Stimulated activated CD8-positive, alpha-beta memory T cell treated with anti-CD3 and anti-CD28 coated beads, Interleukin-2, amount 100 ng/mL, for 48 hours (primary cell): Measurements from ENCODE around the gene MEDAG.

ENCODE experiments used
- DNase-seq, 2 donors: peaks; one replicate each; pipeline ENCODE4 v3.0.0-alpha.2; 2020; ENCODE audit warnings: low read depth in 2 of 2

Gene MEDAG

DNA sequence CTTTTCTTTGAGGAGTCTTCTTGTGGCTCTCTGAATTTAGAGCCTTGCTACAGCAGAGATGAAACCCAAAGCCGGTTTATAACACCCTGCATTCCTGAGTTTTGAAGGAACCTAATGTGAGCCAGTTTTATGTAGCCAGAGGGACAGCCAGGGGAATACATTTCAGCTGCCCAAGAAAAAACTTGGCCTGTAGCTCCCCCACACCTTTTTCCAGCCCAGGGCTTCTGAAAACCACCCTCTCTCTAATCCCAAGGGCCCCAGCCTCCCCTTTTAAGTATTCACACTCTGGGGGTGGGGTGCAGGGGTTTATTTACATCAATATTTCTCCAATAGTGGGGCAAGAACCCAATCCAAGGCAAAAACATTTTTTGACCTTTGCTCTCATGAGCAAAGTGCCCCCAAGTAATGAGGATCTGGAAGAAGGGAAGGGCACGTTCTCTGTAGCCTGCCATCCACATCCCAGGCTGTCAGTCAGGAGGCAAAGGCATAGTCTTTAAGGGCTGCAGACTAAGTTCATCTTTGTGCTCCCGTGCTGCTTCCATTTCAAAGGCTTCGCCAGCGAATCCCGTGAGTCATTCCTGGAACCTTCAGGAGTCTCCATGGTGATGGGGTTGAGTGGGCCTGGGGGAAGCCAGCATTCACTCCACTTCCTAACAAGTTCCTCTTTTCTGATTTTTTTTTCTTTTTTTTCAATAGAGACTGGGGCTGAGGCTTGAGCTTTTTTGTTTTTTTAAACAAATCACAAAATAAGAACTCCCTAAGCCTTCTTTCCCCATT, 33.2 kb upstream of the MEDAG start:
- no peak for DNase-seq

GRCh38 chr13:30873499-30873898, 32.6 kb upstream of the MEDAG start:
- no peak for DNase-seq

DNA sequence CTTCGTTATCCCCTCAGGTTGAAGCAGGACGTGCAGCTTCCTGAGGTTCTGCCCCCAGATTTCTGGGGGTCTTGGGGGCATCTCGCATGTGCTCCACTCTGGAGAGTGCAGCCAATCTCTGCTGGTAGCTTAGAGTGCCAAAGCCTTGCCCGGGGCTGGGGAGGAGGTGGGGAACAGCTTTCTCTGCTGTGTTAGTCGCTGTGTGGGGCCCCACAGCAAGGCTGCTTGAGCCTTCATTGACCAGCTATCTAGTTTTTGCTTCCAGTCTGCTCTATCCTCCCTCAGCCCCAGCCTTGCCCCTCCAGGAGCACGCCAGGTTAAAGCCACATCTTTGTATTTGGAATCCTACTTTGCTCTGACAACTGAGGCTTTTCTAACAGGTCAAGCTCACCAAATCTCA, 32.0 kb upstream of the MEDAG start:
- DNase-seq = no peak

GRCh38 chr13:30874561-30874960, 31.5 kb upstream of the MEDAG start:
- no peak for DNase-seq

- DNase-seq = no peak
These were observed 28.7 kb upstream of the MEDAG start for GRCh38 chr13:30877335-30877734.

- DNase-seq = no peak
These were observed 25.8 kb upstream of the MEDAG start for GRCh38 chr13:30880151-30880855.

DNA sequence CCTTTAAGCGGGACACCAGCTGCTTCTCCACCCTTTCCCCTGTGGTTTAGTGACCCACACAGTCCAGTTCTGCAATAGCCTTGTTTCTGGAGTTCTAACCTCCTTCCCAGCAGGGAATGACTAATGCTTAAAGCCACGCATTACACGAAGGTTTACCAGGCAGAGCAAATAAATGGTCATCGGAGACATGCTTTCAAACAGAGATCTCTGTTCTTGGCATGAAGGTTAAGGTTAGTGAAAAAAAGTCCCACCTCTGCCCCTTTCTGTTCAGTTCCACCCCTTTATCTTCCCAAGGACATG, 25.3 kb upstream of the MEDAG start:
- no peak for DNase-seq

DNA sequence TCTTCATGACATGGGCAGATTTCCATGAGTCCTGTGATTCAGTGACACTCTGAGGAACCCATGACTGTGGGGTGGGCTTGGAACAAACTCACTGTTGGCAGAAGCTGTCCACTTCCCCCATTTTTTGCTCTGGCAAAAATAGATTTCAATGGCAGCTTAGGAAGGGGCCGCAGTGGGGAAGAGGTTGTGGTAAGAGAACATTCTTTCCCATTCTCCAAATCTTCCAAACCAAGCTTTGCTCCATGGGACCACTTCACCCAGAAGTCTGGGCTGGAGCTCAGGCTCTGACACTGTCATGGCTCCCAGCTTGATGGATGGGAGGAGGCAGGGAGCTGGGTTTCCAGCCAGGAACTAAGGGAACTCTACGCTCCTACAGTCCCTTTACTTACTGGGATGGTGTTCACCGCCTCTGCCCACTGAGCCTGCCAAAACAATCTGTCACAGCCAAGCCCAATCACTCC, 24.9 kb upstream of the MEDAG start:
- DNase-seq = no peak

DNA sequence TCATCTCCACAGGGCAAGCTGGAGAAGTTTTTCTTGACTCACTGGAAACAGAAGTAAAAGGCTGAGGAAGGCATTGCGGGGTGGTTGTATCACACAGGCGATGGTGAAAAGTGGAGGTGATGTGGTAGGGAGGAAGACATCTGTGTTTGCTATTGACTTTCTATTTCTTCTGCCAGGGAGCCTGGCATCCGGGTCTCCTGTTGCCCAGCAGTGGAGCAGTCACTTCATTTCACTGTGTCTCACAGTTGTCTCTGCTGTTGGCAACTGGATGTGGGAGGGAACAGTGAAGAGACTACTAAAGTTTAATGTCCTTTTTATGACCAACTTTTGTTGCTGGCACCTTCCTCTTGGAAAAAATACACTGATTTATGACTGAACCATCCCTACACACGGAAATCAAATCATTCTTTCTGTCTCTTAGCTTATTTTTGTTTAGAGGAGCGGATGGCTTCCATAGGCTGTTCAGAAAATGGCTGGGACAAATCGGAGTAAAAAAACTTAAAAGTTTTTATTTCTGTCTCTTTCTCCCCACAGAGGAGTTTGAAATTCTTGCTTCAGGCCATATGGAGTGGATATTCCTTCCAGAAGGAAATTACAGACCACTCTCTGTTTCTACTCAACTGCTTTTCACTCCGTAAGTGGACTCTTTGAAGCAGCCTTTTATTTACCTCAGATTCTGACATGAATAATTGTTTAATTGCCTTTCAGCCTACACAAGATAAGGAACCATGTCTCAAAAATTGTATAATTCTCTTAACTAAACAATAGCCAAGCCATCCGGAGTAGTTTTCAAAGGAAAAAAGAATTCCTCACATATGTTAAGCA, 23.8 kb upstream of the MEDAG start:
- no peak for DNase-seq

DNA sequence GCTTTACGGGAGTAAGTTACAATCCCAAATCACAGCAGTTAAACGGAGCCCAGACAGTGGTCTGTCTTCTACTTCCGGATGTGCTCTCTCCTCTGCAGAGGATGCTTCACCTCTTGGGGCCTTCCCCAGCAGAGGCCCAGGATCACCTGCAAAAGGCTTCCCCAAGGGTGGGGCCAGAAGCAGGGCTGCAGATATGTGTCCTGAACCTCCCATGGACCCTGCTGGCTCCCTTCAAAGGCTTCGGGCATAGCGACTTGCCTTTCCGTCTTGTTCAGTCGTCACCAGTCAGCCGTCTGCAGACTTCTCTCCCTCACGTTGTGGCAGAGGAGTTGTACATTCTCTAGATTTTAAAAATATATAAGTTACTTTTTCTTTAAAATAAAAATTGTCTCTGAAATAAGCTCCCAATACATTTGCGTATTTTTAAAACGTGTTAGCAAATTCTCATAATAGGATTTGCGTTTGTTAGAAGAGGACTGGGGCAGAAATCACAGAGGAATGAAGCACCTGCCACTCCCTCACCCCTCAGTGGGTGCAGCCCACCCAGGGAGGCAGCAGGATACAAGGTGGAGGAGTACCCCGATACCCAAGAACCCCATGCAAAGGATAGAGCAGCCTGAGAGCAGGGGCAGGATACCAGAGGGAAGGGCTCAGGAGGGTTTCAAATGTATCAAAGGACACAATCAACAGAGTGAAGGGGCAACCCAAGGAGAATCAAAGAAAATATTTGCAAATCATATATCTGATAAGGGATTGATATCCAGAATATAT, 22.9 kb upstream of the MEDAG start:
- DNase-seq = no peak

DNA sequence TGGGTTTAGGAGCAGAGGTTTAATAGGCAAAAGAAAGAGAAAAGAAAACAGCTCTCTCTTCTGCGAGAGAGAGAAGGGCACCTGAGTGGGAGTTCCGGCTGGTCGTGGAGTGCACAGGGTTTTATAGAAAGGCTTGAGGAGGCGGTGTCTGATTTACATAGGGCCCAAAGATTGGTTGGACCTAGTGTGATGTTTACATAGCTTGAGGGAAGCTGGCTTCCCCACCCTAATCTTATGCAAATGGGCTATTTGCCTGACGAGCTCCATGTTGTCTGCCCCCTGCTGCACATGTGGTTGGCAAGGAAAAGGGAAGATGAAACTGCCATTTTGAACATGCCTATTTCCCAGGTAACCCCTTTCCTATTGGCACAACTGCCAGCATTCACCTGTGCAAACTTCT, 21.5 kb upstream of the MEDAG start:
- no peak for DNase-seq

DNA sequence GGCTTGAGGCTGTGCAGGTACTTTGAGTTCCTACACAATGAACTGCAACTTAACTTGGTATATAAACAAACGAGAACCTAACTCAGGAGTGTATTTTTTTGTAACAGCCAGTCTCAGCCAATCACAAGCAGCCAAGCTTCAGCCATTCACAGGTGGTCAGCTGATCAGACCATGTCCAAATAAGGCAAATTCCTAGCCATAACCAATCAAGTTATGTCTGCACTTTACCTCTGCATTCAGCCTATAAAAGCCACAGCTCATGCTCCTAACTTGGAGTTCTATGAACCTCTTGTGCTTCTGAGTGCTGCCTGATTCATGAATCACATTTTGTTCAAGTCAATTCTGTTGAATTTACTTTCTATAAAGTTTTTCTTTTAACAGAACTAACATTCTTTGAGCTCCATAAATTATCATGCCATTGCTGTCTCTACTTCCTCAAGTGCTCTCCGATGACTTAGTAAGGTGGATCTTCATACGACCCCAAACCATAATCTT, 16.8 kb upstream of the MEDAG start:
- no peak for DNase-seq

- DNase-seq = no peak
These were observed 13.1 kb upstream of the MEDAG start for GRCh38 chr13:30892966-30893365.

- no peak for DNase-seq
These were observed 10.3 kb upstream of the MEDAG start for GRCh38 chr13:30895773-30896172.

- no peak for DNase-seq
These were observed 8.0 kb upstream of the MEDAG start for GRCh38 chr13:30898070-30898469.

DNA sequence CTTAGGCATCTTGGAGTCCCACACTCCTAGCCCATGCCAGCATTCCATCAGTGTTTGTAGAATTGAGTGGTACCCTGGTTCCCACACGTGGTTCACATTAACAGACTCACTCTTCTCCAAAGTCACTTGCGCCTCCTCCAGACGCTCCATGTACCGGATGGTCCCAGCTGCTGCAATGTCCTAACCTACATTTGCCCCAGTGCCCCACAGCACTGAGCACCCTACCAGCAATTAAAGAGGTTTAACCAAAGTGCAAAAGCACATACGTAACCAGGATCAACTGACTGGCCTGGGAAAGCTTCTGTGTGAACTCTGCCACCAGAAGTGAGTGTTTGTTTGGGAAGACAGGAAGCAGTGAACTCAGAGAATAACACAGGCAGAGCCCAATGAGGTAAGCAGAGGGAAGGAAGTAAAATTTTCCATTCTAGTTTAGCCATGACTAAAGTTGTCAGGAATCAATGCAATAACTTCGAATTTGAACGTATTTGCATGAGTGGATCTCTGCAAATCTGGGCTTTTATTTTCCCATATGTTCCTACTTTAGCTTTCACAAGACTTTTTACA, 7.3 kb upstream of the MEDAG start:
- DNase-seq = no peak

DNA sequence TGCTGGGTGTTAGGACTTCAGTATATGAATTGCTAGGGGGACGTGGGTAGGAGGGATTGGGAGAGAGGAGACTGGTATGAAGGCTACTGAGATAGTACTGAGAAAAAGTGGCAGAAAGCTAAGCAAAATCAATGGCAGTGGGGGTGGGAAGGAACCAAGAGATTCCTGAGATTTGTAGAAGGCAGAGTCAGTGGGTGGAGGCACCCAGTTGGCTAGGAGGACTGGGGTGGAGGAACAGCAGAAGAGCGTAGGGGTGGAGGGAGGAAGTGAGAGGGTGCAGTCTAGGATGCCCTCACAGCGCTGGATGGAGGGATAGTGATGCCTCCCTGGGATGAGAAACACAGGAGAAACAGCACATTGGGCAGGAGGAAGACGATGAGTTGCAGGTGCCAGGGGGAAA, 5.6 kb upstream of the MEDAG start:
- no peak for DNase-seq

GRCh38 chr13:30900952-30901749, 4.9 kb upstream of the MEDAG start:
- no peak for DNase-seq

- no peak for DNase-seq
These were observed 2.0 kb upstream of the MEDAG start for GRCh38 chr13:30904043-30904442.

GRCh38 chr13:30906411-30907051, 460 bp downstream of the MEDAG start:
- DNase-seq = no peak
